ENCODE results near the gene NUBP1. TPM values are rescaled to one million over a fixed set of nuclear protein-coding genes. Genes with fewer than 3 reads are reported as not detected.

Gene NUBP1
- polyA plus RNA-seq, 4 donors = 29.6 to 43.3 (median 32.7) TPM

GRCh38 chr16:10799736-10800135 lies 56.1 kb downstream of the NUBP1 start:
- DNase-seq (ENCODE audit: low read depth in 4 of 4, low spot score in 2 of 4) = no peak

GRCh38 chr16:10805334-10805733 lies 61.7 kb downstream of the NUBP1 start:
- no peak for DNase-seq (ENCODE audit: low read depth in 4 of 4, low spot score in 2 of 4)

GRCh38 chr16:10806698-10807097 lies 63.1 kb downstream of the NUBP1 start:
- no peak for DNase-seq (ENCODE audit: low read depth in 4 of 4, low spot score in 2 of 4)

- DNase-seq (ENCODE audit: low read depth in 4 of 4, low spot score in 2 of 4) = no peak
Observed at GRCh38 chr16:10808218-10808617, 64.6 kb downstream of the NUBP1 start.

GRCh38 chr16:10808850-10809249 lies 65.2 kb downstream of the NUBP1 start:
- no peak for DNase-seq (ENCODE audit: low read depth in 4 of 4, low spot score in 2 of 4)

- DNase-seq (ENCODE audit: low read depth in 4 of 4, low spot score in 2 of 4) = no peak
Observed at GRCh38 chr16:10809706-10810105, 66.1 kb downstream of the NUBP1 start.

- no peak for DNase-seq (ENCODE audit: low read depth in 4 of 4, low spot score in 2 of 4)
Observed at GRCh38 chr16:10812312-10813098, 68.9 kb downstream of the NUBP1 start.

GRCh38 chr16:10813099-10813455 lies 69.4 kb downstream of the NUBP1 start:
- no peak for DNase-seq (ENCODE audit: low read depth in 4 of 4, low spot score in 2 of 4)

- DNase-seq (ENCODE audit: low read depth in 4 of 4, low spot score in 2 of 4) = no peak
Observed at GRCh38 chr16:10817514-10817913, 73.9 kb downstream of the NUBP1 start.

- DNase-seq (ENCODE audit: low read depth in 4 of 4, low spot score in 2 of 4) = peak in 1 of 4 donors; percentile 10
Observed at GRCh38 chr16:10817963-10818941, 74.6 kb downstream of the NUBP1 start, which contains the start of gene TVP23A. Gene TVP23A (minus strand): TSS chr16:10818794. CDS start chr16:10818493, 301 bp downstream.

Other genes starting within 250 kb of the NUBP1 start
- gene EMP2, start 163.2 kb upstream of the NUBP1 start, polyA plus RNA-seq (ENCODE audit: insufficient read length in 4 of 4) = 10 to 100 TPM; 22.2 to 25.9 (median 23.9) TPM
- under 1 TPM; 0.17 to 0.64 (median 0.38) TPM for gene TEKT5, start 48.9 kb upstream of the NUBP1 start, polyA plus RNA-seq (ENCODE audit: insufficient read length in 4 of 4)
- 1 to 10 TPM; 2.4 to 5.0 (median 4.7) TPM for gene TVP23A, start 75.0 kb downstream of the NUBP1 start, polyA plus RNA-seq (ENCODE audit: insufficient read length in 4 of 4)
- 1 to 10 TPM; 4.9 to 8.0 (median 6.4) TPM for gene CIITA, start 133.4 kb downstream of the NUBP1 start, polyA plus RNA-seq (ENCODE audit: insufficient read length in 4 of 4)
- gene DEXI, start 198.6 kb downstream of the NUBP1 start, polyA plus RNA-seq (ENCODE audit: insufficient read length in 4 of 4) = 10 to 100 TPM; 40.6 to 57.3 (median 45.0) TPM
- 10 to 100 TPM; 21.0 to 32.1 (median 24.5) TPM for gene CLEC16A, start 200.7 kb downstream of the NUBP1 start, polyA plus RNA-seq (ENCODE audit: insufficient read length in 4 of 4)